DND-41 (cell line): ENCODE results near the gene MAGEH1.
"Not testable (repeated sequence)": the region's sequence is repeated elsewhere in the genome, so short reads cannot be mapped to it uniquely, and the experiment has no call there.

ENCODE experiments used
- ATAC-seq: fragments of 200-7000 bp; cut with Tn5 transposase; 3 replicates; pipeline ENCODE4 v1.9.1; 2021; ENCODE audit warnings: low read depth; ENCODE audit not compliant: insufficient read depth
- DNase-seq: peaks from one replicate; pipeline ENCODE4 v3.0.0-alpha.2; 2020
- H2AFZ ChIP-seq: 2 replicates; pipeline ENCODE4 v1.6.0; 2012; ENCODE audit warnings: low read depth, low read length
- H3K27ac ChIP-seq: 2 replicates; pipeline ENCODE4 v1.5.1; 2012; ENCODE audit warnings: low read length, inconsistent platforms
- H3K27me3 ChIP-seq: fragments of 200-600 bp; sonication (generic); 2 replicates; pipeline ENCODE4 v1.6.0; 2012; ENCODE audit warnings: low read length, mild to moderate bottlenecking, inconsistent platforms; ENCODE audit not compliant: insufficient read depth, poor library complexity
- H3K36me3 ChIP-seq: 2 replicates; pipeline ENCODE4 v1.5.1; 2012; ENCODE audit warnings: low read length, inconsistent platforms; ENCODE audit not compliant: insufficient read depth
- H3K4me1 ChIP-seq: 2 replicates; pipeline ENCODE4 v1.5.1; 2012; ENCODE audit warnings: mild to moderate bottlenecking, low read length; ENCODE audit not compliant: insufficient read depth
- H3K4me2 ChIP-seq: 2 replicates; pipeline ENCODE4 v1.6.0; 2012; ENCODE audit warnings: mild to moderate bottlenecking, moderate library complexity, low read length, inconsistent platforms; ENCODE audit not compliant: insufficient read depth
- H3K4me3 ChIP-seq, 2 experiments: fragments of 200-600 bp in 1 of 2; shearing (Covaris generic) in 1 of 2; 2 replicates each; pipeline ENCODE4 v1.5.1; 2012 to 2016; ENCODE audit warnings: inconsistent platforms in 2 of 2, low read length in 2 of 2, mild to moderate bottlenecking in 2 of 2, low read depth in 1 of 2, moderate library complexity in 1 of 2
- H3K79me2 ChIP-seq: 2 replicates; pipeline ENCODE4 v1.6.0; 2012; ENCODE audit warnings: low read length, inconsistent platforms; ENCODE audit not compliant: insufficient read depth
- H3K9ac ChIP-seq: 2 replicates; pipeline ENCODE4 v1.6.0; 2012; ENCODE audit warnings: low read depth, mild to moderate bottlenecking, inconsistent platforms, low read length, moderate library complexity
- H3K9me3 ChIP-seq: 2 replicates; pipeline ENCODE4 v1.5.1; 2012; ENCODE audit warnings: low read length, moderate library complexity, mild to moderate bottlenecking, inconsistent platforms; ENCODE audit not compliant: insufficient read depth, severe bottlenecking
- H4K20me1 ChIP-seq: 2 replicates; pipeline ENCODE4 v1.6.0; 2012; ENCODE audit warnings: low read length; ENCODE audit not compliant: insufficient read depth
- EZH2 ChIP-seq: IDR thresholded peaks from 3 replicates; pipeline ENCODE4 v1.6.1; 2012; ENCODE audit warnings: borderline replicate concordance, low read depth, mild to moderate bottlenecking, moderate library complexity, low read length, inconsistent platforms; ENCODE audit not compliant: severe bottlenecking
- TF ChIP-seq, protein P1 (sequence below): IDR thresholded peaks from 2 replicates; pipeline ENCODE4 v1.5.1; 2012; ENCODE audit warnings: borderline replicate concordance, low read length, moderate library complexity, mild to moderate bottlenecking; ENCODE audit not compliant: poor library complexity, severe bottlenecking; ENCODE audit errors: extremely low read depth

The MAGEH1 gene

GRCh38 chrX:55451141-55451540 lies 786 bp upstream of the MAGEH1 start:
- H3K9me3 ChIP-seq: no peaks in the 10 kb centered on the region
- no peaks in the 10 kb centered on the region for H3K27me3 ChIP-seq
- peak overlapping the region; percentile 65 for H3K27ac ChIP-seq
- DNase-seq (no peak), ATAC-seq (no peak)
- peak overlapping the region; percentile 67 for H3K9ac ChIP-seq
- H3K79me2 ChIP-seq: peaks cover 9% of the 10 kb centered on the region
- peak overlapping the region; percentile 82 for H3K4me2 ChIP-seq
- H4K20me1 ChIP-seq: no peaks in the 10 kb centered on the region
- H3K4me3 ChIP-seq: peak overlapping the region; percentile 71 to 78; a peak in 3 of 4 replicates
- no peaks in the 10 kb centered on the region for H3K36me3 ChIP-seq
- no peak for TF ChIP-seq EZH2
- TF ChIP-seq, protein P1, sequence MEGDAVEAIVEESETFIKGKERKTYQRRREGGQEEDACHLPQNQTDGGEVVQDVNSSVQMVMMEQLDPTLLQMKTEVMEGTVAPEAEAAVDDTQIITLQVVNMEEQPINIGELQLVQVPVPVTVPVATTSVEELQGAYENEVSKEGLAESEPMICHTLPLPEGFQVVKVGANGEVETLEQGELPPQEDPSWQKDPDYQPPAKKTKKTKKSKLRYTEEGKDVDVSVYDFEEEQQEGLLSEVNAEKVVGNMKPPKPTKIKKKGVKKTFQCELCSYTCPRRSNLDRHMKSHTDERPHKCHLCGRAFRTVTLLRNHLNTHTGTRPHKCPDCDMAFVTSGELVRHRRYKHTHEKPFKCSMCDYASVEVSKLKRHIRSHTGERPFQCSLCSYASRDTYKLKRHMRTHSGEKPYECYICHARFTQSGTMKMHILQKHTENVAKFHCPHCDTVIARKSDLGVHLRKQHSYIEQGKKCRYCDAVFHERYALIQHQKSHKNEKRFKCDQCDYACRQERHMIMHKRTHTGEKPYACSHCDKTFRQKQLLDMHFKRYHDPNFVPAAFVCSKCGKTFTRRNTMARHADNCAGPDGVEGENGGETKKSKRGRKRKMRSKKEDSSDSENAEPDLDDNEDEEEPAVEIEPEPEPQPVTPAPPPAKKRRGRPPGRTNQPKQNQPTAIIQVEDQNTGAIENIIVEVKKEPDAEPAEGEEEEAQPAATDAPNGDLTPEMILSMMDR: no peak
- H2AFZ ChIP-seq: peak overlapping the region; percentile 95
- peaks cover 17% of the 10 kb centered on the region for H3K4me1 ChIP-seq

- no peaks in the 10 kb centered on the region for H4K20me1 ChIP-seq
- peaks cover 9% of the 10 kb centered on the region for H3K79me2 ChIP-seq
- H3K36me3 ChIP-seq: no peaks in the 10 kb centered on the region
- ATAC-seq (peak; percentile 50), DNase-seq (no peak)
- H3K9ac ChIP-seq: peak overlapping the region; percentile 67
- TF ChIP-seq, protein P1: no peak
- H3K4me1 ChIP-seq: peaks cover 17% of the 10 kb centered on the region
- no peaks in the 10 kb centered on the region for H3K27me3 ChIP-seq
- H3K4me3 ChIP-seq: peak overlapping the region; percentile 71 to 78; a peak in 3 of 4 replicates
- H3K4me2 ChIP-seq: peak overlapping the region; percentile 82
- peak overlapping the region; percentile 95 for H2AFZ ChIP-seq
- H3K27ac ChIP-seq: peak overlapping the region; percentile 65
- no peaks in the 10 kb centered on the region for H3K9me3 ChIP-seq
These were observed 319 bp upstream of the MAGEH1 start for GRCh38 chrX:55451626-55451989.

DNA sequence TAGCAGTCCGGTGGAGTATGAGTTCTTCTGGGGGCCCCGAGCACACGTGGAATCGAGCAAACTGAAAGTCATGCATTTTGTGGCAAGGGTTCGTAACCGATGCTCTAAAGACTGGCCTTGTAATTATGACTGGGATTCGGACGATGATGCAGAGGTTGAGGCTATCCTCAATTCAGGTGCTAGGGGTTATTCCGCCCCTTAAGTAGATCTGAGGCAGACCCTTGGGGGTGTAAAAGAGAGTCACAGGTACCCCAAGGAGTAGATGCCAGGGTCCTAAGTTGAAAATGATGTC lies 852 bp downstream of the MAGEH1 start:
- DNase-seq: no peak
- Histone ChIP-seq H3K36me3 (no peaks in the 10 kb centered on the region), H3K27ac (peak overlapping the region; percentile 77; the same call in 1 of the 2 replicates), H2AFZ (peak overlapping the region; percentile 81), H3K9ac (peak overlapping the region; percentile 67), H3K4me3 (peak overlapping the region; percentile 71 to 78; a peak in 3 of 4 replicates), H3K79me2 (peaks cover 9% of the 10 kb centered on the region), H3K27me3 (no peaks in the 10 kb centered on the region), H3K4me2 (peak overlapping the region; percentile 82), H3K4me1 (peaks cover 17% of the 10 kb centered on the region), H4K20me1 (no peaks in the 10 kb centered on the region), H3K9me3 (no peaks in the 10 kb centered on the region)
- ATAC-seq: no peak
- TF ChIP-seq, protein P1: no peak
- TF ChIP-seq EZH2: no peak

GRCh38 chrX:55455708-55456107 lies 3.8 kb downstream of the MAGEH1 start:
- not testable (repeated sequence) for H3K4me3 ChIP-seq, H3K9me3 ChIP-seq, H3K4me2 ChIP-seq, H3K79me2 ChIP-seq, H3K27ac ChIP-seq, ATAC-seq, DNase-seq, H3K27me3 ChIP-seq, H3K36me3 ChIP-seq, H4K20me1 ChIP-seq, H2AFZ ChIP-seq, H3K9ac ChIP-seq
- peaks cover 16% of the 10 kb centered on the region for H3K4me1 ChIP-seq

DNA sequence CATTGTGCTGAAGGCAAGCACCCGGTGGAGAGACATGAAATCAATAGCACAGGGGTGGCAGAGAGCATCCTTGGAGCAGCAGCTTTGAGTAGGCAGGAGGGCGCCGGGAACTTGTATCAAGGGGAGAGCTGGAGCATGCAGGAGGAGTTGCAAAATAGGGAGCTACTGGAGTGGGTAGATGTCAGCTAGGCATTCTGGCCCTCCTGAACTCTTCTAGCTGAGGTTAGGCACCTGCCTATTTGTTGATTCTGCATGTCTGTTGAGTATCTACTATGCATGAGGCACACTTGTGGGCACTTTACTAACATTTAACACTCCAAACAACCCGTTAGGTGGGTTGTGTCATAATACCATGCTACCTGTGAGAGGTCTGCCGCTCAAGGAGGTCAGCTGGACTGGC lies 7.5 kb downstream of the MAGEH1 start:
- not testable (repeated sequence) for H3K9ac ChIP-seq, H2AFZ ChIP-seq, H3K4me2 ChIP-seq, H3K27me3 ChIP-seq, H3K9me3 ChIP-seq, ATAC-seq, H3K36me3 ChIP-seq, H4K20me1 ChIP-seq, DNase-seq, H3K4me1 ChIP-seq, H3K27ac ChIP-seq, H3K4me3 ChIP-seq, H3K79me2 ChIP-seq

DNA sequence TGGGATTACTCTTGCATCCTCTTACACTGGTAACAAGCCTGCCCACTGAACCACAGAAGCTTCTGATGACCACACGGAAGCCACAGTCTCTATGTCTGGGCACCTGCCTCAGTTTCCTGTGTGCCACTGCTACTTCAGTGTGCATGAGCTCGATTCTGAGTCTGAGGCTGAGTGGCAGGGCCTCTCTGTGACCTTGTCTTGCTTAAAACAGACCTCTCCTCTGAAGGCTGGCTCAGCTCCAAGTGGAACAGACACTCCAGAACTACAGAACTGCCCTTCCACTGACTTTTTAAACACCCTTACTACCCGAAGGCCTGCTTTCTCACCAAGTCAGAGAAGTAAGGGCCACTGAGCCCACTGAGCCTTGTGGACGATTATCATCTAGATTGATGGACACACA lies 8.0 kb downstream of the MAGEH1 start:
- H3K9me3 ChIP-seq, H3K79me2 ChIP-seq, H2AFZ ChIP-seq, H4K20me1 ChIP-seq, H3K4me1 ChIP-seq, H3K4me2 ChIP-seq, H3K4me3 ChIP-seq, DNase-seq, H3K27me3 ChIP-seq, H3K36me3 ChIP-seq, H3K9ac ChIP-seq, ATAC-seq, H3K27ac ChIP-seq: not testable (repeated sequence)
